ENCODE results near the gene OGFR.
A peak's percentile ranks its signal among the peaks of the same experiment; 100 is the strongest.

Gene OGFR

GRCh38 chr20:62815066-62815991 is 10.7 kb downstream of the OGFR start:
- no peak overlapping the region for H3K4me3 ChIP-seq (ENCODE audit: low read length)
- no peak for TF ChIP-seq CTCF (IDR thresholded peaks at IDR 0.05; ENCODE audit: insufficient read depth, low read depth, low read length, missing control alignments)
- DNase-seq (ENCODE audit: low read depth) = peak; percentile 62

- no peak overlapping the region for H3K4me3 ChIP-seq (ENCODE audit: low read length)
- no peak for TF ChIP-seq CTCF (IDR thresholded peaks at IDR 0.05; ENCODE audit: insufficient read depth, low read depth, low read length, missing control alignments)
- DNase-seq (ENCODE audit: low read depth) = no peak
Observed at GRCh38 chr20:62816031-62816883, 11.6 kb downstream of the OGFR start.

GRCh38 chr20:62816884-62817873 is 12.5 kb downstream of the OGFR start, which contains the start of gene COL9A3:
Gene COL9A3, plus strand, starts transcription at chr20:62817050. Its CDS starts 15 bp downstream, at chr20:62817065.
- DNase-seq (ENCODE audit: low read depth) = no peak
- TF ChIP-seq CTCF (IDR thresholded peaks at IDR 0.05; ENCODE audit: insufficient read depth, low read depth, low read length, missing control alignments) = no peak
- no peak within 1 kb of the TSS for H3K4me3 ChIP-seq (ENCODE audit: low read length)

- DNase-seq (ENCODE audit: low read depth) = no peak
- no peak for TF ChIP-seq CTCF (IDR thresholded peaks at IDR 0.05; ENCODE audit: insufficient read depth, low read depth, low read length, missing control alignments)
- no peak overlapping the region for H3K4me3 ChIP-seq (ENCODE audit: low read length)
Observed at GRCh38 chr20:62817975-62818591, 13.4 kb downstream of the OGFR start.

GRCh38 chr20:62818592-62819493 is 14.2 kb downstream of the OGFR start:
- no peak for TF ChIP-seq CTCF (IDR thresholded peaks at IDR 0.05; ENCODE audit: insufficient read depth, low read depth, low read length, missing control alignments)
- no peak overlapping the region for H3K4me3 ChIP-seq (ENCODE audit: low read length)
- DNase-seq (ENCODE audit: low read depth) = peak; percentile 39

Data from epithelial cell of esophagus (primary cell).